Measurements from ENCODE around the gene PSMC3. TPM values are rescaled to one million over a fixed set of nuclear protein-coding genes. Genes with fewer than 3 reads are reported as not detected.

PSMC3 gene
- total RNA-seq, 3 donors from 2014 or later (not counting 1 experiment from before 2014, with no cell fraction given), result 74.0 to 85.9 (median 77.7) TPM

- Mint-ChIP-seq H3K36me3 (no peaks in the 10 kb centered on the region), H3K27ac (peak overlapping the region; percentile 85 to 92), H3K4me3 (peak overlapping the region; percentile 83), H3K4me1 (peaks cover 23 to 31% of the 10 kb centered on the region in 2 donors), H3K9me3 (no peaks in the 10 kb centered on the region), H3K27me3 (ENCODE audit: low read depth in 2 of 2) (no peaks in the 10 kb centered on the region)
- peaks cover 26% of the 10 kb centered on the region for H3K4me1 ChIP-seq (ENCODE audit: control insufficient read depth, insufficient read depth, low read length)
- peak overlapping the region; percentile 51 for H3K4me3 ChIP-seq (ENCODE audit: low read length)
- DNase-seq, result peak in 1 of 2 donors; percentile 35
- no peaks in the 10 kb centered on the region for H3K27me3 ChIP-seq (ENCODE audit: control insufficient read depth, insufficient read depth, low read length)
- intact Hi-C loops (cut with micrococcal nuclease), result loop anchor here (2.0 to 10.0 kb wide), 3 partner anchors 18 to 232 kb away; partner anchors contain the start of genes ARFGAP2 and NR1H3
- no peak for ATAC-seq
- 73% methylated on average over 12 of the region's 12 CpGs for WGBS (ENCODE audit: insufficient coverage)
- peaks cover 2% of the 10 kb centered on the region for H3K36me3 ChIP-seq (ENCODE audit: control insufficient read depth, insufficient read depth, low read length)
- TF ChIP-seq CTCF (IDR thresholded peaks at IDR 0.05), result no peak
- no peaks in the 10 kb centered on the region for H3K9me3 ChIP-seq (ENCODE audit: control insufficient read depth, insufficient read depth, low read length)
- H3K27ac ChIP-seq (ENCODE audit: low read length), result peak overlapping the region; percentile 78
Observed at GRCh38 chr11:47406896-47407745, 19.1 kb downstream of the PSMC3 start.

- Histone ChIP-seq H3K36me3 (ENCODE audit: control insufficient read depth, insufficient read depth, low read length) (no peaks in the 10 kb centered on the region), H3K9me3 (ENCODE audit: control insufficient read depth, insufficient read depth, low read length) (no peaks in the 10 kb centered on the region), H3K27ac (ENCODE audit: low read length) (no peak overlapping the region), H3K4me3 (ENCODE audit: low read length) (no peak overlapping the region), H3K4me1 (ENCODE audit: control insufficient read depth, insufficient read depth, low read length) (peaks cover 37% of the 10 kb centered on the region), H3K27me3 (ENCODE audit: control insufficient read depth, insufficient read depth, low read length) (no peaks in the 10 kb centered on the region)
- Mint-ChIP-seq H3K4me1 (peaks cover 23 to 29% of the 10 kb centered on the region in 2 donors), H3K27ac (peak overlapping the region in 1 of 2 donors; percentile 34), H3K4me3 (no peak overlapping the region), H3K36me3 (no peaks in the 10 kb centered on the region), H3K9me3 (no peaks in the 10 kb centered on the region), H3K27me3 (ENCODE audit: low read depth in 2 of 2) (no peaks in the 10 kb centered on the region)
- ATAC-seq, result no peak
- intact Hi-C loops (cut with micrococcal nuclease), result loop anchor here (10.0 kb wide), 1 partner anchor 229 kb away; the partner anchor contains the start of gene ARFGAP2
- DNase-seq, result no peak
- 75% methylated on average over 3 of the region's 3 CpGs for WGBS (ENCODE audit: insufficient coverage)
- TF ChIP-seq CTCF (IDR thresholded peaks at IDR 0.05), result no peak
Observed at GRCh38 chr11:47403571-47403970, 22.7 kb downstream of the PSMC3 start.

- H3K27ac Mint-ChIP-seq, result peak overlapping the region in 1 of 2 donors; percentile 34
- no peak for TF ChIP-seq CTCF (IDR thresholded peaks at IDR 0.05)
- H3K27ac ChIP-seq (ENCODE audit: low read length), result no peak overlapping the region
- no peaks in the 10 kb centered on the region for H3K9me3 ChIP-seq (ENCODE audit: control insufficient read depth, insufficient read depth, low read length)
- H3K36me3 Mint-ChIP-seq, result no peaks in the 10 kb centered on the region
- H3K4me3 Mint-ChIP-seq, result no peak overlapping the region
- no peaks in the 10 kb centered on the region for H3K9me3 Mint-ChIP-seq
- H3K4me1 Mint-ChIP-seq, result peaks cover 23 to 28% of the 10 kb centered on the region in 2 donors
- no peaks in the 10 kb centered on the region for H3K36me3 ChIP-seq (ENCODE audit: control insufficient read depth, insufficient read depth, low read length)
- no peaks in the 10 kb centered on the region for H3K27me3 Mint-ChIP-seq (ENCODE audit: low read depth in 2 of 2)
- WGBS (ENCODE audit: insufficient coverage), result 69% methylated on average over 4 of the region's 4 CpGs
- no peak overlapping the region for H3K4me3 ChIP-seq (ENCODE audit: low read length)
- intact Hi-C loops (cut with micrococcal nuclease), result loop anchor here (10.0 kb wide), 1 partner anchor 228 kb away; the partner anchor contains the start of gene ARFGAP2
- H3K4me1 ChIP-seq (ENCODE audit: control insufficient read depth, insufficient read depth, low read length), result peaks cover 37% of the 10 kb centered on the region
- ATAC-seq (no peak), DNase-seq (no peak)
- H3K27me3 ChIP-seq (ENCODE audit: control insufficient read depth, insufficient read depth, low read length), result no peaks in the 10 kb centered on the region
Observed at GRCh38 chr11:47403135-47403534, 23.1 kb downstream of the PSMC3 start.

All from natural killer cell (primary cell).